Thyroid gland (tissue), 4 donors: ENCODE data around the gene MAML3.

Source experiments
- POLR2A ChIP-seq, 2 donors: fragments of 450-650 bp; IDR thresholded peaks; one replicate each; pipeline ENCODE4 v1.6.1; 2017; ENCODE audit warnings: antibody characterized with exemption in 2 of 2, mild to moderate bottlenecking in 2 of 2, moderate library complexity in 1 of 2
- TF ChIP-seq, protein P1 (sequence below), 6 experiments: fragments of 200-600 bp in 3 of 6; fragments of 450-650 bp in 3 of 6; sonication (generic) in 3 of 6; IDR thresholded peaks; one replicate each; pipeline ENCODE4 v1.5.1; 2016 to 2019; ENCODE audit warnings: antibody characterized with exemption in 6 of 6, mild to moderate bottlenecking in 2 of 6, inconsistent platforms in 1 of 6, moderate library complexity in 1 of 6

DNA sequence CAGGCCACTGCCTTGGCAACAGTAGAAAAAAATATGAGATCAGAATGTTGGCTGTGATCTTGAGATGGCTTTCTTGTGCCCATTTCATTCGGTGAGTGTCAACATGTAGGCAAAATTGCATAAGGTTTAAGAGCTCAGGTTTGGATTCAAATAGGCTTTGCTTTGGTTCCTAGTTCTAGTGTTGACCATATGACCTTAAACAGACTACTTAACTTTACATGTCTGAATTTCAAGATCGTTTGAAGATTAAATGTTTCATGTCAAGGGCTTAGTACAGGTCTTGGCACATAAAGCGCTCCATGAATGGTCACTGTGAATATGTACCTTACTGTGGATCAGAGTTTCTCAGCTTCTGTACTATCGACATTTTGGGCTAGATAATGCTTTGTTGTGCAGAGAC lies 284.2 kb downstream of the MAML3 start:
- TF ChIP-seq, protein P1, sequence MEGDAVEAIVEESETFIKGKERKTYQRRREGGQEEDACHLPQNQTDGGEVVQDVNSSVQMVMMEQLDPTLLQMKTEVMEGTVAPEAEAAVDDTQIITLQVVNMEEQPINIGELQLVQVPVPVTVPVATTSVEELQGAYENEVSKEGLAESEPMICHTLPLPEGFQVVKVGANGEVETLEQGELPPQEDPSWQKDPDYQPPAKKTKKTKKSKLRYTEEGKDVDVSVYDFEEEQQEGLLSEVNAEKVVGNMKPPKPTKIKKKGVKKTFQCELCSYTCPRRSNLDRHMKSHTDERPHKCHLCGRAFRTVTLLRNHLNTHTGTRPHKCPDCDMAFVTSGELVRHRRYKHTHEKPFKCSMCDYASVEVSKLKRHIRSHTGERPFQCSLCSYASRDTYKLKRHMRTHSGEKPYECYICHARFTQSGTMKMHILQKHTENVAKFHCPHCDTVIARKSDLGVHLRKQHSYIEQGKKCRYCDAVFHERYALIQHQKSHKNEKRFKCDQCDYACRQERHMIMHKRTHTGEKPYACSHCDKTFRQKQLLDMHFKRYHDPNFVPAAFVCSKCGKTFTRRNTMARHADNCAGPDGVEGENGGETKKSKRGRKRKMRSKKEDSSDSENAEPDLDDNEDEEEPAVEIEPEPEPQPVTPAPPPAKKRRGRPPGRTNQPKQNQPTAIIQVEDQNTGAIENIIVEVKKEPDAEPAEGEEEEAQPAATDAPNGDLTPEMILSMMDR (IDR thresholded peaks at IDR 0.05) = no peak
- no peak for TF ChIP-seq POLR2A (IDR thresholded peaks at IDR 0.05)
